Vagina (tissue), 2 donors: ENCODE results near the gene HSPD1.

ENCODE experiments used
- CTCF ChIP-seq, 3 experiments: fragments of 450-650 bp in 2 of 3; fragments of 200-600 bp in 1 of 3; sonication (generic) in 1 of 3; IDR thresholded peaks; one replicate each; pipeline ENCODE4 v1.5.1; 2017 to 2019; ENCODE audit warnings: antibody characterized with exemption in 3 of 3, mild to moderate bottlenecking in 2 of 3, moderate library complexity in 2 of 3
- POLR2AphosphoS5 ChIP-seq, 2 donors: sonication (generic); formaldehyde crosslinking; IDR thresholded peaks; one replicate each; pipeline ENCODE4 v1.9.0; 2017; ENCODE audit warnings: antibody characterized with exemption in 2 of 2, mild to moderate bottlenecking in 2 of 2, low read depth in 1 of 2; ENCODE audit not compliant: insufficient read depth in 1 of 2

GRCh38 chr2:197547163-197547900, 47.7 kb upstream of the HSPD1 start:
- TF ChIP-seq CTCF (IDR thresholded peaks at IDR 0.05) (no peak), POLR2AphosphoS5 (IDR thresholded peaks at IDR 0.05; ENCODE audit: insufficient read depth in 1 of 2, low read depth in 1 of 2) (no peak)
